ENCODE data around the gene TBC1D8.

The TBC1D8 gene

GRCh38 chr2:101018934-101019333, 132.2 kb downstream of the TBC1D8 start:
- DNase-seq (ENCODE audit: low read depth): no peak
- TF ChIP-seq CTCF (IDR thresholded peaks at IDR 0.05; ENCODE audit: control insufficient read depth, insufficient read depth, low read depth, low read length, missing control alignments): no peak
- H3K4me3 ChIP-seq (ENCODE audit: control insufficient read depth, low read depth, low read length): no peak overlapping the region

- no peak overlapping the region for H3K4me3 ChIP-seq (ENCODE audit: control insufficient read depth, low read depth, low read length)
- DNase-seq (ENCODE audit: low read depth): no peak
- TF ChIP-seq CTCF (IDR thresholded peaks at IDR 0.05; ENCODE audit: control insufficient read depth, insufficient read depth, low read depth, low read length, missing control alignments): no peak
Observed at GRCh38 chr2:101017371-101017770, 133.8 kb downstream of the TBC1D8 start.

GRCh38 chr2:101014264-101014857, 136.8 kb downstream of the TBC1D8 start:
- no peak for TF ChIP-seq CTCF (IDR thresholded peaks at IDR 0.05; ENCODE audit: control insufficient read depth, insufficient read depth, low read depth, low read length, missing control alignments)
- no peak overlapping the region for H3K4me3 ChIP-seq (ENCODE audit: control insufficient read depth, low read depth, low read length)
- no peak for DNase-seq (ENCODE audit: low read depth)

GRCh38 chr2:101012706-101013181, 138.4 kb downstream of the TBC1D8 start:
- H3K4me3 ChIP-seq (ENCODE audit: control insufficient read depth, low read depth, low read length): no peak overlapping the region
- TF ChIP-seq CTCF (IDR thresholded peaks at IDR 0.05; ENCODE audit: control insufficient read depth, insufficient read depth, low read depth, low read length, missing control alignments): peak; percentile 68
- no peak for DNase-seq (ENCODE audit: low read depth)

- no peak overlapping the region for H3K4me3 ChIP-seq (ENCODE audit: control insufficient read depth, low read depth, low read length)
- no peak for TF ChIP-seq CTCF (IDR thresholded peaks at IDR 0.05; ENCODE audit: control insufficient read depth, insufficient read depth, low read depth, low read length, missing control alignments)
- DNase-seq (ENCODE audit: low read depth): no peak
Observed at GRCh38 chr2:101012054-101012705, 139.0 kb downstream of the TBC1D8 start.

GRCh38 chr2:101011152-101011551, 140.0 kb downstream of the TBC1D8 start:
- TF ChIP-seq CTCF (IDR thresholded peaks at IDR 0.05; ENCODE audit: control insufficient read depth, insufficient read depth, low read depth, low read length, missing control alignments): no peak
- H3K4me3 ChIP-seq (ENCODE audit: control insufficient read depth, low read depth, low read length): no peak overlapping the region
- DNase-seq (ENCODE audit: low read depth): no peak
